Activated naive CD4-positive, alpha-beta T cell treated with anti-CD3 and anti-CD28 coated beads, Interleukin-2, amount 10 ng/mL, durations not matched to agents 7 days and 5 days (primary cell): ENCODE results near the gene ZBTB40.

Experiments used
- CTCF ChIA-PET: fragments of 350-600 bp; sonication (Branson Sonifier 250); formaldehyde crosslinking; loops from one replicate; lab custom pipeline; 2021; ENCODE audit warnings: antibody characterized with exemption; lab: Charles Lee
- DNase-seq: peaks from one replicate; pipeline ENCODE4 v3.0.0-alpha.2; 2020
- H3K27ac Mint-ChIP-seq: one replicate; pipeline ENCODE4 v1.8.0; 2021; ENCODE audit warnings: mild to moderate bottlenecking, moderate library complexity, mixed read lengths
- H3K27me3 Mint-ChIP-seq: one replicate; pipeline ENCODE4 v1.8.0; 2021; ENCODE audit warnings: mild to moderate bottlenecking, mixed read lengths
- H3K36me3 Mint-ChIP-seq: one replicate; pipeline ENCODE4 v1.8.0; 2021; ENCODE audit warnings: mixed read lengths
- H3K4me1 Mint-ChIP-seq: one replicate; pipeline ENCODE4 v1.8.0; 2021; ENCODE audit warnings: mixed read lengths
- H3K4me3 Mint-ChIP-seq: one replicate; pipeline ENCODE4 v1.8.0; 2021; ENCODE audit warnings: mild to moderate bottlenecking, moderate library complexity, mixed read lengths
- H3K9me3 Mint-ChIP-seq: one replicate; pipeline ENCODE4 v1.8.0; 2021; ENCODE audit warnings: mixed read lengths

Gene ZBTB40

GRCh38 chr1:22470227-22470626 is 18.6 kb downstream of the ZBTB40 start:
- no peak for DNase-seq
- H3K27ac Mint-ChIP-seq: no peak overlapping the region
- no peaks in the 10 kb centered on the region for H3K4me1 Mint-ChIP-seq
- no peak overlapping the region for H3K4me3 Mint-ChIP-seq
- no peaks in the 10 kb centered on the region for H3K27me3 Mint-ChIP-seq
- H3K36me3 Mint-ChIP-seq: peaks cover 3% of the 10 kb centered on the region
- CTCF ChIA-PET: no interaction called here
- H3K9me3 Mint-ChIP-seq: peaks cover 4% of the 10 kb centered on the region

- Mint-ChIP-seq H3K9me3 (no peaks in the 10 kb centered on the region), H3K27me3 (no peaks in the 10 kb centered on the region), H3K4me1 (no peaks in the 10 kb centered on the region), H3K36me3 (no peaks in the 10 kb centered on the region), H3K4me3 (no peak overlapping the region), H3K27ac (no peak overlapping the region)
- DNase-seq: no peak
- CTCF ChIA-PET: no interaction called here
Observed at GRCh38 chr1:22471078-22471477, 19.4 kb downstream of the ZBTB40 start.

DNA sequence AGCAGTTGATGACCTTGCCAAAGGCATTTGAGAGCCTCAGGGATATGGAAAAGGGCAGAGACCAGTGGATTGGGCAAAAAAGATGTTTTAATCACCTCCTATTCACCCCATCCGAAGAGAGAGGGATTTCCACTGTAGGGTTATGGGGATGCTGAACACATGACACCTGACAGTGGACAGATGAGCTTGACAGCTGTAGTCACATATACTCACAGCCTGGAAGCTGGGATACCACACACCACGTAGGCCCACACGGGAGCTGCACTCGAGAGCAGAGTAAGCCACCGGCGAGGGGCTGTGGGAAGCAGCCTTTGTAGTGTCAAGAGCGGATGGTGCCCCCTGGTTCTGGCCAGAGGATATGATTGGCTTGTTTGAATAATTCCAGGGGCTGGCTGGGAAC is 20.0 kb downstream of the ZBTB40 start:
- H3K9me3 Mint-ChIP-seq: no peaks in the 10 kb centered on the region
- DNase-seq: no peak
- H3K4me1 Mint-ChIP-seq: no peaks in the 10 kb centered on the region
- no peak overlapping the region for H3K4me3 Mint-ChIP-seq
- H3K36me3 Mint-ChIP-seq: no peaks in the 10 kb centered on the region
- H3K27me3 Mint-ChIP-seq: no peaks in the 10 kb centered on the region
- CTCF ChIA-PET: no interaction called here
- no peak overlapping the region for H3K27ac Mint-ChIP-seq

- H3K4me3 Mint-ChIP-seq: no peak overlapping the region
- no peak for DNase-seq
- no peak overlapping the region for H3K27ac Mint-ChIP-seq
- CTCF ChIA-PET: no interaction called here
- H3K4me1 Mint-ChIP-seq: no peaks in the 10 kb centered on the region
- no peaks in the 10 kb centered on the region for H3K9me3 Mint-ChIP-seq
- H3K27me3 Mint-ChIP-seq: no peaks in the 10 kb centered on the region
- H3K36me3 Mint-ChIP-seq: no peaks in the 10 kb centered on the region
Observed at GRCh38 chr1:22472596-22472995, 20.9 kb downstream of the ZBTB40 start.

- no peaks in the 10 kb centered on the region for H3K36me3 Mint-ChIP-seq
- CTCF ChIA-PET: no interaction called here
Observed at GRCh38 chr1:22473952-22474351, 22.3 kb downstream of the ZBTB40 start.

DNA sequence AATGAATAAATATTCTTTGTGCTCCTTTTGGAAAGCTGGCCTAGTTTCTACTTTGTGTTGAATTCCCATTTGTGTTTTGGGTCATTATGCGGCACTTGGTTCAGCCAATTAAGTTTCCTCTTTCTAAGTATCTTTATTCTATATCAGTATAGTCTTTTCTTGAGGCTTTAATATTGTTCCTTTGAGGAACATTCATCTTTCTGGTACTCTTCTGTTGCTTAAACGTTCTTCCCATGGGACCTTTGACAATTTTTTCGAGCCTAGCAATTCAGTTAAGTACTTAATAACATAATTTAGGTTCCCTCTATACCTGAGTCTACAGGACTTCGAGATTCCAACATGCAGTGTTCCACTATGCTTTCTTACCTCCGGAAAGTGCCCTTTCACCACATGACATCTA is 24.9 kb downstream of the ZBTB40 start:
- H3K36me3 Mint-ChIP-seq: peaks cover 4% of the 10 kb centered on the region
- CTCF ChIA-PET: no interaction called here
- no peak overlapping the region for H3K27ac Mint-ChIP-seq
- peaks cover 3% of the 10 kb centered on the region for H3K9me3 Mint-ChIP-seq
- no peak overlapping the region for H3K4me3 Mint-ChIP-seq
- no peaks in the 10 kb centered on the region for H3K27me3 Mint-ChIP-seq
- DNase-seq: no peak
- no peaks in the 10 kb centered on the region for H3K4me1 Mint-ChIP-seq

More at GRCh38 chr1:22473952-22474351, 22.3 kb downstream of the ZBTB40 start:
- Mint-ChIP-seq H3K4me1 (no peaks in the 10 kb centered on the region), H3K27me3 (no peaks in the 10 kb centered on the region), H3K4me3 (no peak overlapping the region), H3K27ac (no peak overlapping the region), H3K9me3 (no peaks in the 10 kb centered on the region)
- no peak for DNase-seq

DNA sequence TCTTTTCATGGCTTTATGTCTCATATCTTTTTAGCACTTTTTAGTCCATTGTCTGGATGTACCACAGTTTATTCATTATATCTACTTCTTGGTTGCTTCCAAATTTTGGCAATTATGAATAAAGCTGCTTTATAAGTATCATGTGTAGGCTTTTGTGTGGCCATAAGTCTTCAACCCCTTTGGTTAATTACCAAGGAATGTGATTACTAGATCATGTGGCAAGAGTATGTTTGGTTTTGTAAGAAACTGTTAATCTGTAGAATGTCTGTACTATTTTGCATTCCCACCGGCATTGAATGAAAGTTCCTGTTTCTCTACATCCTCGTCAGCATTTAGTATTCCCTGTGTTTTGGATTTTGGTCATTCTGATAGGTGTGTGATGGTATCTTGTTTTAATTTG is 31.5 kb downstream of the ZBTB40 start:
- H3K27me3 Mint-ChIP-seq: no peaks in the 10 kb centered on the region
- CTCF ChIA-PET: no interaction called here
- H3K4me3 Mint-ChIP-seq: no peak overlapping the region
- H3K27ac Mint-ChIP-seq: no peak overlapping the region
- peaks cover 13% of the 10 kb centered on the region for H3K36me3 Mint-ChIP-seq
- peaks cover 23% of the 10 kb centered on the region for H3K9me3 Mint-ChIP-seq
- DNase-seq: no peak
- peaks cover 10% of the 10 kb centered on the region for H3K4me1 Mint-ChIP-seq

GRCh38 chr1:22484706-22485345 is 33.2 kb downstream of the ZBTB40 start:
- Mint-ChIP-seq H3K36me3 (peaks cover 10% of the 10 kb centered on the region), H3K27me3 (no peaks in the 10 kb centered on the region), H3K4me1 (peaks cover 10% of the 10 kb centered on the region), H3K9me3 (peaks cover 21% of the 10 kb centered on the region), H3K4me3 (no peak overlapping the region), H3K27ac (no peak overlapping the region)
- DNase-seq: no peak
- CTCF ChIA-PET: no interaction called here

GRCh38 chr1:22485431-22485830 is 33.8 kb downstream of the ZBTB40 start:
- H3K27me3 Mint-ChIP-seq: no peaks in the 10 kb centered on the region
- no peak for DNase-seq
- H3K4me3 Mint-ChIP-seq: no peak overlapping the region
- H3K36me3 Mint-ChIP-seq: peaks cover 10% of the 10 kb centered on the region
- H3K4me1 Mint-ChIP-seq: peaks cover 10% of the 10 kb centered on the region
- CTCF ChIA-PET: no interaction called here
- no peak overlapping the region for H3K27ac Mint-ChIP-seq
- H3K9me3 Mint-ChIP-seq: peaks cover 21% of the 10 kb centered on the region

DNA sequence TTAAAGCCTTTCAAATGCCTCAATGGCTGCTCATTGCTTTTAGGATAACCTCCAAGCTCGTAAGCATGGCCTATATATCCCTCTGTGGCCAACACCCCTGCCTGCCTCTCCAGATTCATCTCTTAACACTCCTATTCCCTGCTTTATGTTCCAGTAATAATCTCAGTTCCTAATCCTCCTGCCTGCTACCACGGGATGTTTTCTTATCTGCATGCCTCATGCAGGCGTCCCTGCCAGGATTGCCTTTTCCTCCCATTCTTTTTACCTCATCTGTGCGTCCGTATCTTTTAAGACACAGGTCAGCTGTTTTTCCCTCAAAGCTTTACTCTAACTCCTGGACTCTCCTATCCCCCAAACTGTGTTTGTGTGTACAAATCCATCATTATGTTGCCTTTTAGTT is 36.1 kb downstream of the ZBTB40 start:
- Mint-ChIP-seq H3K4me3 (no peak overlapping the region), H3K9me3 (peaks cover 21% of the 10 kb centered on the region), H3K36me3 (peaks cover 9% of the 10 kb centered on the region), H3K4me1 (peaks cover 10% of the 10 kb centered on the region), H3K27ac (no peak overlapping the region), H3K27me3 (no peaks in the 10 kb centered on the region)
- CTCF ChIA-PET: no interaction called here
- no peak for DNase-seq

GRCh38 chr1:22488319-22488718 is 36.7 kb downstream of the ZBTB40 start:
- DNase-seq: no peak
- Mint-ChIP-seq H3K27ac (no peak overlapping the region), H3K27me3 (no peaks in the 10 kb centered on the region), H3K36me3 (peaks cover 11% of the 10 kb centered on the region), H3K4me3 (no peak overlapping the region), H3K4me1 (peaks cover 10% of the 10 kb centered on the region), H3K9me3 (peaks cover 17% of the 10 kb centered on the region)
- CTCF ChIA-PET: no interaction called here

DNA sequence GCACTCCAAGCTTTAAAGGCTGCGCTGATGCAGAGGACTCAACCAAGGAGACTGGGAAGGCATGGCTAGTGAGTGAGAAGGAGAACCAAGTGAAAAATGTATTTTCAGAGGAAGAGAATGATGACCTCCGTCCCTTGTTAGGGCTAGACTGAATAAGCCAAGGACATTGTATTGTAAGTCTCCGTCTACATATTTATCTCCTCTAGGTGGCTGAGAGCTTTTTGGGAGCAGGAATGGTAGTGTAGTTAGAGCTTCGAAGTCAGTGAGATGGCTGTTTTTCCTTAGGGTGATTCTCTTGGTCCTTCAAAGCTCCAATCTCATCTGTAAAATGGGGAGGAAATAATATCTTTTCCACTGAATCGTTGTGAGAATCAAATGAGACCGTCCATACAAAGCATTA is 37.6 kb downstream of the ZBTB40 start:
- peaks cover 10% of the 10 kb centered on the region for H3K4me1 Mint-ChIP-seq
- no peak overlapping the region for H3K4me3 Mint-ChIP-seq
- peaks cover 12% of the 10 kb centered on the region for H3K36me3 Mint-ChIP-seq
- CTCF ChIA-PET: no interaction called here
- H3K27ac Mint-ChIP-seq: no peak overlapping the region
- peaks cover 12% of the 10 kb centered on the region for H3K9me3 Mint-ChIP-seq
- no peaks in the 10 kb centered on the region for H3K27me3 Mint-ChIP-seq
- no peak for DNase-seq

GRCh38 chr1:22489823-22490222 is 38.2 kb downstream of the ZBTB40 start:
- no peak overlapping the region for H3K27ac Mint-ChIP-seq

DNA sequence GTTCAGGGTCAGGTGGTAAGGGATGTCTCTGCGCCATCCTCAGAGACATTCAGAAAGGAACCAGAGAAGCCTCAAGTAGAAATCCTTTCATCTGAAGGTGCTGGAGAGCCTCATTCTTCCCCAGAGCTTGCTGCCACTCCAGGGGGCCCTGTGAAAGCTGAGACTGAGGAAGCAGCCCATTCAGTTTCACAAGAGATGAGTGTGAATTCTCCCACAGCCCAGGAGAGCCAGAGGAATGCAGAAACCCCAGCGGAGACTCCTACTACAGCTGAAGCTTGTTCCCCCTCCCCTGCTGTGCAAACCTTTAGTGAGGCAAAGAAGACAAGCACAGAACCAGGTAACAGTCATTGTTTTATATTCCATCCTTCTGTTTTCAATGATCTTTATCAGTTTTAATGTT is 38.7 kb downstream of the ZBTB40 start:
- no peak overlapping the region for H3K27ac Mint-ChIP-seq
- H3K9me3 Mint-ChIP-seq: peaks cover 3% of the 10 kb centered on the region

More at GRCh38 chr1:22489823-22490222, 38.2 kb downstream of the ZBTB40 start:
- peaks cover 6% of the 10 kb centered on the region for H3K4me1 Mint-ChIP-seq
- no peak for DNase-seq
- H3K36me3 Mint-ChIP-seq: peaks cover 12% of the 10 kb centered on the region
- no peaks in the 10 kb centered on the region for H3K27me3 Mint-ChIP-seq
- H3K4me3 Mint-ChIP-seq: no peak overlapping the region
- peaks cover 6% of the 10 kb centered on the region for H3K9me3 Mint-ChIP-seq
- CTCF ChIA-PET: no interaction called here

GRCh38 chr1:22491995-22492715 is 40.5 kb downstream of the ZBTB40 start:
- Mint-ChIP-seq H3K36me3 (peaks cover 17% of the 10 kb centered on the region), H3K4me3 (no peak overlapping the region)

More for the DNA sequence above, 38.7 kb downstream of the ZBTB40 start:
- CTCF ChIA-PET: no interaction called here
- peaks cover 12% of the 10 kb centered on the region for H3K36me3 Mint-ChIP-seq
- no peak for DNase-seq
- H3K4me1 Mint-ChIP-seq: peaks cover 2% of the 10 kb centered on the region
- no peaks in the 10 kb centered on the region for H3K27me3 Mint-ChIP-seq
- no peak overlapping the region for H3K4me3 Mint-ChIP-seq

More at GRCh38 chr1:22491995-22492715, 40.5 kb downstream of the ZBTB40 start:
- Mint-ChIP-seq H3K27me3 (no peaks in the 10 kb centered on the region), H3K27ac (no peak overlapping the region), H3K4me1 (no peaks in the 10 kb centered on the region), H3K9me3 (no peaks in the 10 kb centered on the region)
- CTCF ChIA-PET: no interaction called here
- no peak for DNase-seq
